GM19467 (cell line): Measurements from ENCODE around the gene SNTB2.

Source experiments
- ATAC-seq: cut with Tn5 transposase; IDR thresholded peaks from one replicate; pipeline ENCODE4 v1.9.1; 2021; ENCODE audit warnings: mild to moderate bottlenecking, moderate library complexity; ENCODE audit not compliant: unreplicated experiment

SNTB2 gene

DNA sequence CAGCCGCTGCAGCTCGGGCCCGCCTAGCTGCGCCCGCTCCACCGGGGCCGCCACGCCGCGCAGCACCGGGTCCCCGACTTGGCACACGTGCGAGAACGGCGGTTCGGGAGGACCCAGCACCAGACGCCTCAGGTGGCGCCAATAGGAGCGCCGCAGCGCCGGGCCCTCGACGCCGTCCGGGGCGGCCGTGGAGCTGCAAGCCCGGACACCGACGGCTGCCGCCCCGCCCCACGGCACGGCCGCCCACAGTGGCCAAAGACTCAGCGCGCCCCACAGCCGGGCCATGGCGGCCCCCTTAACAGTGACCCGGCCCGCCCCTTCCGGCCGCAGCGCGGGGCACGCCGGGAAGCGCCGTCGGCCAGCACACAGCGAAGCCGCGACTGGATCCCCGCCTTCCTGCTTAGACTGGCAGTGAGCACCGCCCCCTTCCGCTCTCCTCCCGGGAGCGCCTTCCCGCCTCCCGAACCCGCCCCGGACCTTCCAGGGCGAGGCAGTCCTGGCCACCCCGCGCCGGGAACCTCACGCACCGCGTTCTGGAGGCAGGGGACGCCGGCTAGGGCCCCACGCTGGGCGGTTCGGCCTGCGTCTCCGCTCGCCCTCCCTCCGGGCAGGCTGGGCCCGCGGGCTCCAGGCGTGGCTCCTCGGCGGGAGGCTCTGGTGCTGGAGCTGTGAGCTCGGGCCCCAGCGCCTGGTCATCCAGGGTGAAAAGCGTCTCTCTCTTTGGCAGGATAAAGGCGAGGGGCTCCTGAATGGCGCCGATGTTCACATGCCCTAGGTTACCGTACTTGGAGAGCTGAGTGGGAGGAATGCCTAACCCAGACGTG, 143.5 kb downstream of the SNTB2 start, which contains the start of gene PDF:
Gene PDF (minus strand): TSS at position 303 of the 824 bp plus-strand sequence. CDS start 18 bp downstream, at position 285.
- peak; percentile 92 for ATAC-seq

DNA sequence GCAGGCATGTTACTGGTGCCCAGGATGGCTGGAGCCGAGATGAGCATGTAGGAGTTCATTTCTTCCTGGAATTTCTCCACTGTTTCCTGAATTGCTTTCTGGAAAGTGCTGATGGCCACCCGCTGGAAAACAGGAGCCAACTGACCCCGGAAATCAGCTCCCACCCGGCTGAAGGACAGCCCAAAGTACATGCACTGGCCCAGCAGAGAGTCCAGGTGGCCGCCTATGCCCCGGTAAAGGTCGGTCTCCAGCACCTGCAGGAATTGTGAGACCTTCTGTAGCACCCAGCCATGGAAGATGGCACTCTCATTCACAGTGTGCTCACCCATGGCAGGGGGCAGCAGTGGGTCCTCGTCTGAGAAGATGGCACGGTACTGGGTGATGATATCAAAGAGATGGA, 147.7 kb downstream of the SNTB2 start:
- no peak for ATAC-seq

DNA sequence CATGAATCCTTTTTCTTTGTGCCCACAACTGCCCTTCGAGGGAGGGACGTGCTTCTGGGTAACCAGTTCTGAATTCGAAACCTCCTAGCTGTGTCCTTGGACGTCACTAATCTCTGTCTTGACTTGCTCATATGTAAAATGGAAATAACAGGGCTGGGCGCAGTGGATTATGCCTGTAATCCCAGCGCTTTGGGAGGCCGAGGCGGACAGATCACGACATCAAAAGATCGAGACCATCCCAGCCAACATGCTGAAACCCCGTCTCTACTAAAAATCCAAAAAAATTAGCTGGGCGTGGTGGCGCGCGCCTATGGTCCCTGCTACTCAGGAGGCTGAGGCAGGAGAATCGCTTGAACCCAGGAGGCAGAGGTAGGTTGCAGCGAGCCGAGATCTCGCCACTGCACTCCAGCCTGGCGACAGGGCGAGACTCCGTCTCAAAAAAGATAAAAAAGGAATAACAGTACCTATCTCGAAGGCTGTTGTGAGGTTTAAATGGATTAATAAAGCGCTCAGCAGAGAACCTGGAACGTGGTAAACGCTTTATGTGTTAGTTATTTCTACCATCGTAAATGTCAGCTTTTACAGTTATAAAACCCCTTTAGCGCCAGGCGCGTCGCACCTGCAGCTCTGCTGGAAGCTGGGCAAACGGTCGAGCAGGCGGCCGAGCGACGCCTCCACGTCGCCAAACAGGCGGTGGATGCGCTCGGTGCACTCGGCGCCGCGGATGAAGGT, 151.8 kb downstream of the SNTB2 start:
- no peak for ATAC-seq

DNA sequence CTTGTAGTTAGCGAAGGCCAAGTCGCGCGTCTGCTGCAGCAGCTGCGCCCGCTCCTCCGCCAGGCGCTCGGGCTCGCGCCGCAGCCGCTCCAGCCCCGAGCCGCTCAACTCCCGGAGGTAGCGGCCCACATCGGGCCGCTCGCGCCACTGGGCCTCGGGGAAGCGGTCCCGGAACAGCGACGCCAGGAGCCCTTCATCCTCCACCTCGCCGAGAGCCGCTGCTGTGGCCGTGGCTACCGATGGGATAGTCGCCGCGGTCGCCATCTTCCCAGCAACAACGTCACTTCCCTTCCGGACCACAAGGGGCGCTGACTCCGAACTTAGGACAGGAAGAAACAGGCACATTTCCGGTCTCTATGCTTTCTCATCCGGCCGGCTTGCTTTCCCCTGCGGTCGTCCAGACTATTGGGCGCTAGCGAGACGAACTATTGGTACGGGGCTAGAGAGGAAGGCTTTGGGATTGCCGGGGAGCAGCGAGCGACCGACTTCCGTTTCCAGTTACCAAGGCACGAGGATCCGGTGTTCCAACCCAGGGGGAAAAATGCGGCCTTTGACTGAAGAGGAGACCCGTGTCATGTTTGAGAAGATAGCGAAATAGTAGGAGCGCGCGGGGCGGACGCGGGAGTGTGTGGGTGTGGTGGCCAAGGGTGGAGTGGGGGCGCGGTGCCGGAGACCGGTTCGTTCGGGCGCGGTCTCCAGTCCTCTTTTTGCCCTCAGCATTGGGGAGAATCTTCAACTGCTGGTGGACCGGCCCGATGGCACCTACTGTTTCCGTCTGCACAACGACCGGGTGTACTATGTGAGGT, 152.5 kb downstream of the SNTB2 start, which contains the start of the genes COG8 and NIP7:
Gene COG8 (minus strand): TSS at position 276 of the 806 bp plus-strand sequence. CDS start 12 bp downstream, at position 264.
Gene NIP7 (plus strand): TSS at position 484 of the 806 bp plus-strand sequence. CDS start 58 bp downstream, at position 542.
- ATAC-seq, result peak; percentile 87

DNA sequence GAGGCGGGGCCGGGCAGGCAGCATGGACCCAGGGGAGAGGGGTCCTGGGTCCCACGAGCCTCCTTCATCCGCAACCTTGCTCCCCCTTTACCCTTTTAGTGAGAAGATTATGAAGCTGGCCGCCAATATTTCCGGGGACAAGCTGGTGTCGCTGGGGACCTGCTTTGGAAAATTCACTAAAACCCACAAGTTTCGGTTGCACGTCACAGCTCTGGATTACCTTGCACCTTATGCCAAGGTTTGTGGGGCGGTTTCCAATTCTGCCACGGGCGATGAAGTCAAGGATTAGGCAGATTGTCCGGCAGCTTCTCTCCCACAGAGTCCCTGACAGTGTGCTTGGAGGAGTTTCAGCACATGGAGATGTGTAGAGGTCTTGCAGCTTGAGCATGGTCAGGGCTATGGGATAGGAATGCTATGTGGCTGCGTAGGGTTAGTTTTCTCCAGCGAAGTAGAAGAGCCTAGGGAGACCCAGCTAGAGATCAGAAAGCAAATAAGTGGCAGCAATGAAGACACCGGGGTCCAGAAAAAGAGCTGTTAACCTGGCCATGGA, 153.2 kb downstream of the SNTB2 start:
- ATAC-seq, result no peak

DNA sequence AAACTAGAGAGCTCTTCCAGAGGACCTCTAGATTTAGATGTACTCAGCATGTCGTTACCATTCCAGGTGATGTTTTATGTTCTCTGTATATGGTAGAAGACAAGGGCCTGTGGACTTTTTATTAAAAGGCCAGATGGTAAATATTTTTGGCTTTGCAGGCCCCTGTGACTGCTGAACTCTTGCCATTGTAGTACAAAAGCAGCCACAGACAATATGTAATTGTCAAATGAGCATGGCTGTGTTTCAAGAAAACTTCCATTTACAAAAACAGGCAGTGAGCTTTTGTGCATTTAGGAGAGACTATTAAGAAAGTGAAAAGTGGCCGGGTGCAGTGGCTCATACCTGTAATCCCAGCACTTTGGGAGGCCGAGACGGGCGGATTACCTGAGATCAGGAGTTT, 157.2 kb downstream of the SNTB2 start:
- no peak for ATAC-seq

DNA sequence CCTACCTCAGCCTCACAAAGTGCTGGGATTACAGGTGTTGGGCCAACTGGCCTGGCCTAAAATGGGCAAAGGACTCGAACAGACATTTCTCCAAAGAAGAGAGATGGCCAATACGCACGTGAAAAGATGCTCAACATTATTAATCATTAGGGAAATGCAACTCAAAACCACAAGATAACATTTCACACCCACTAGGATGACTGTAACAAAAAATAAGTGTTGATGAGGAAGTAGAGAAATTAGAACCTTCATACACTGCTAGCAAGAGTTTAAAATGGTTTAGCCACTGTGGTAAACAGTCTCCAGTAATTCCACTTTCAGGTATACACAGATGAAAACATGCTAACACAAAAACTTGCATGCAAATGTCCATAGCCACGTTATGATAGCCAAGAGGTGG, 159.0 kb downstream of the SNTB2 start:
- ATAC-seq, result no peak

DNA sequence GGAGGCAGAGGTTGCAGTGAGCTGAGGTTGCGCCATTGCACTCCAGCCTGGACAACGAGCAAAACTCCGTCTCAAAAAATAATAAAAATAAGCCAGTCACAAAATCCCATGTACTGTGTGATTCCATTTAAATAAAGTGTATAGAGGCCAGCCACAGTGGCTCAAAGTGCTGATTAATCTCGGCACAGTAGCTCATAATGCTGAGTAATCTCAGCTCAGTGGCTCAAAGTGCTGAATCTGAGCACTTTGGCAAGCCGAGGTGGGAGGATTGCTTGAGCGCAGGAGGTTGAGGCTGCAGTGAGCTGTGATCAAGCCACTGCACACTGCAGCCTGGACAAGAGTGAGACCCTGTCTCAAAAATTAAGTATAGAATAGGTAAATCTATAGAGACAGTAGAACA, 159.7 kb downstream of the SNTB2 start:
- ATAC-seq, result no peak

DNA sequence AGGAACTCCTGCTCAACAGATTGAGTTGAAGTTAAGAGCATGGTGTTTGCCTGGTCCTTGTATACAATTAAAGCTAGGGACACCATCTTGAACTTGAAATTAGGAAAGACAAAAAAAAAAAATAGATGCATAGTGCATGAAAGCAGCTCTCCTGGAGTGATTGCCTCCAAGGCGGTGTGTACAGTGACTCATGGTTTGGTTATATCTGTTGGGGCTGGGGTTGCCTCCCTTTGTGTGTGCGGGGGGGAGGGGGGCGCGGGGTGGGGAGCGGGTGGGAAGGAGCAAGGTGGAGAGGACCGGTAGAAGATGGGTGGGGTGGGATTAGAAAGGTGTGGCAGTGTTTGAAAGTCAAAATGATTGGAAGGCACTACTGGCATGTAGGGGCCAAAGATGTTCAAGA, 161.3 kb downstream of the SNTB2 start:
- no peak for ATAC-seq

DNA sequence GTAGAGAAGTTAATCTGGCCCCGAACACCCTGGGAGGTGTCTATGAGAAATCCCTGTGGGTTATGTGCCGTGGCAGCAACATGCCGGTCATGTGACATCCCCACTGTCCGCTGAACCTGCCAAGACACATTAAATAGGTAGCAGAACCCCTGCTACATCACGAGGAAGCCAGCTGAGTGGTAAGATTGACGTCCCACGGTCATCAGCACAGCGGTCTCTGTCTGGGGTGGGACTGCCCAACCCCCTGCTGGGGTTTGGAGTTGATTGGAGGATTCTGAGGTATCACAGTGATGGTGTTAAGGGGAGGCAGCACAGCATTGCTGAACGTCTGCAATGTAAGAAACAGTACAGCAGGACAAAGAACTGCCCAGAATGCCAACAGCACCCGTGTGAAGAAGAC, 162.6 kb downstream of the SNTB2 start:
- ATAC-seq, result no peak

DNA sequence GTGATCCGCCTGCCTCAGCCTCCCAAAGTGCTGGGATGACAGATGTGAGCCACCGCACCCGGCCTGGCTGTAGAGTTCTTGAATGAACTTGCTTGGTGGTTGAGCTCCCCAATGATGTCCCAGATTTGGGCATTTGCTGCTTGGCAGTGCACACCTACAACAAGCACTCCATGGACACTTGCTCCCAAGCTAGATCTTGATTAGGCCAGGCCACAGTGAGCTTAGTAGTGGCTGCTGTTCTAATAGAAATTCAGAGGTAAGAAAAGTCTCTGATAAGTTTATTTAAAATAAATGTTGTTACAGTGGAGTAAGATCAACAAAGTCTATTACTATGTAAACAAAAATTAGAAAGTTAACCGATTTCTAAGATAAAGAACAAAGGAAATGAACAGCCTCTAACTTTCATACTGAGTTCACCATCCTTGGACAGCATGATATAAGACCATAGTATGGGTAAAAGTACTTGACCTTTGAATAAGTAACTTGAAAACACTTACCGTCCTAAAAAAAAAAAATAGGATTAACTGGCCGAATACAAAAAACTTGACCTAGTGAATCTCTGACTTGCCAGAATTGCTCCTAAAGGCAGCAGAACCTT, 163.7 kb downstream of the SNTB2 start:
- no peak for ATAC-seq

DNA sequence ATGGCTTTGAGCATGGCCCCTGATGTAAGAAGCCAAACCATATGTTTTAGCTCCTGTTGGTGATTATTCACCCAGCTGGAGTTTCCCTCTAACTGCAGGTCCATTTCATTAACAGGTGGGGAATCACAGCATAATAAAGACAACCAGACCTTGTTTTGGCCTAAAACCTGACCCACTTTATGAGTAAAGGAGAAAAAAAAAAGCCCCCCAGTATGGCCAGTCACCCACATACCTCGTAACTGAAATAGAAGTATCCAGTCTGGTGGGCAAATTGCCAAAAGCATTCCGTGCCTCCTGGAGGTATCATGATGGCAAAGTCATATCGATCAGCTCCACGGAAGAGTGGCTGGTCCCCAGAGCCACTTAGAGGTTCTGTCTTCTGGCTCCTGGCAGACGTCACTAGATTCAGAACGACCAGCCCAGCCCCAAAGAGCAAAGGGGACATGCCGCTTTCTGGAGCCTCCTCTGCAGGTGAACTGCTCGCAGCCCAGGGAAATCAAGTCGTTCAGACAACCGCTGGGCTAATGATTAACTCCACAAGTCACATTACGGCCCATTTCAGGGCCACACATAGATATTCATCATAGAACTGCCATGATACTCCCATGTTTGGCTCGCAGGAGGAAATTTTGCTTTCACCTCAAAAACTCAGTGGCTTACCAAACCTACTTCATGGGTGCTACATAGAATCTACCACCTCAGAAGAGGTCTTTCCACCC, 164.5 kb downstream of the SNTB2 start, which contains the start of gene TMED6:
Gene TMED6 (minus strand): TSS at position 478 of the 719 bp plus-strand sequence. CDS start 33 bp downstream, at position 445.
- no peak for ATAC-seq
